HL-60 (cell line): ENCODE results near the gene WIZ.

ENCODE experiments used
- DNase-seq, 2 experiments: peaks; one replicate each; pipeline ENCODE4 v3.0.0-alpha.2; 2010 to 2020; ENCODE audit warnings: low read depth in 1 of 2, low spot score in 1 of 2
- H3K27ac ChIP-seq: fragments of 250-450 bp; sonication (Bioruptor Pico); replicated peaks from 2 replicates; pipeline ENCODE4 v1.5.1; 2020; ENCODE audit warnings: mild to moderate bottlenecking, moderate library complexity
- H3K27me3 ChIP-seq: fragments of 250-450 bp; sonication (Bioruptor Pico); 2 replicates; pipeline ENCODE4 v1.5.1; 2021; ENCODE audit warnings: mild to moderate bottlenecking, moderate library complexity; ENCODE audit not compliant: insufficient read depth, poor library complexity, severe bottlenecking
- H3K4me3 ChIP-seq: replicated peaks from 2 replicates; pipeline ENCODE4 v1.5.1; 2011; ENCODE audit warnings: mild to moderate bottlenecking, control low read depth, low read length; ENCODE audit not compliant: insufficient read depth
- CTCF ChIP-seq: IDR thresholded peaks from one replicate; pipeline ENCODE4 v1.5.1; 2011; ENCODE audit warnings: low read length, control low read depth, inconsistent platforms; ENCODE audit not compliant: insufficient read depth
- GABPA ChIP-seq: IDR thresholded peaks from 2 replicates; pipeline ENCODE4 v1.6.1; 2012; ENCODE audit warnings: low read depth
- POLR2AphosphoS5 ChIP-seq: IDR thresholded peaks from 2 replicates; pipeline ENCODE4 v1.6.1; 2012; ENCODE audit warnings: low read depth
- REST ChIP-seq: IDR thresholded peaks from 2 replicates; pipeline ENCODE4 v1.6.1; 2012; ENCODE audit warnings: low read depth; ENCODE audit not compliant: insufficient replicate concordance
- SPI1 ChIP-seq: IDR thresholded peaks from 2 replicates; pipeline ENCODE4 v1.6.1; 2012; ENCODE audit warnings: low read depth, mild to moderate bottlenecking, borderline replicate concordance

Gene WIZ

DNA sequence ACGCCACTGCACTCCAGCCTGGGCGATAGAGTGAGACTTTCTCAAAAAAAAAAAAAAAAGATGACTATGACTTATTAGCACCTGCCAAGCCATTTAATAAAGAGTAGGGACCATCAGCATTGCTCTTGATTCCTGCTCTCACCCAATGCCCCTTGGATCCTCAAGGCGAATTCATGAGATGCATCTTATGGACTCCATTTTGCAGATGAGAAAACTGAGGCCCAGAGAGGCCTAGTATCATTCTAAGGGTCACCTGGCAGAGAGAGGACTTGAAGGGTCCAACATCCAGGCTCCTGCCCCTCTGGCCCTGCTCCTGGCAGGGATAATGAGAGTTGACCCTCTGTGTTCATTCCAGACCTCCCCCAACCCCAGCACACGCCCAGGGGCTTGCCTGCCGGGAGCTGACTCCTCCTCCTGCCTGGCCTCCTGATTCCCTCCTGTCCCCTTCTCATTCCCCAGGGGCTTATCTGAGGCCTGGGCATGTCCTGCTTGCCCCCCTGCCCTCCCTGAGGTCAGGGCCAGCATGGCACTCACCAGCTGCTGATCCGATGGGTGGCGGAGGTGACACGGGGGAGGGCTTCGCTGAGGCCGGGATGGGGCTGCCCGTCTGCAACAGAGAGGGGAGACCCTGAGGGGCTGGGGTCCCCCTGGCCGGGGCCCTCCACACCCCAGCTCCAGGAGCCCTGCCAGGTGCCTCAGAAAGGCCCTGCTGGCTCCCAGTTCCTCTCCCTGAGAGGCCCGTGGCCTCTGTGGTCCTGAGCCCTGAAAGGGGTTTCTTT, 7.4 kb downstream of the WIZ start:
- no peak overlapping the region for H3K4me3 ChIP-seq
- DNase-seq, result no peak
- H3K27me3 ChIP-seq, result no peaks in the 10 kb centered on the region
- H3K27ac ChIP-seq, result no peak overlapping the region
- TF ChIP-seq SPI1, result no peak
- TF ChIP-seq REST, result no peak
- no peak for TF ChIP-seq POLR2AphosphoS5
- no peak for TF ChIP-seq CTCF
- no peak for TF ChIP-seq GABPA

- DNase-seq, result peak in 1 of 2 experiments; percentile 72
- TF ChIP-seq POLR2AphosphoS5 (no peak), CTCF (no peak), GABPA (no peak), REST (no peak), SPI1 (no peak)
These were observed 8.4 kb downstream of the WIZ start for GRCh38 chr19:15441317-15441716.

GRCh38 chr19:15439821-15440641, 9.7 kb downstream of the WIZ start:
- no peak overlapping the region for H3K4me3 ChIP-seq
- no peak for DNase-seq
- TF ChIP-seq CTCF, result no peak
- no peak for TF ChIP-seq REST
- no peak for TF ChIP-seq POLR2AphosphoS5
- no peak for TF ChIP-seq GABPA
- TF ChIP-seq SPI1, result no peak
- no peak overlapping the region for H3K27ac ChIP-seq
- H3K27me3 ChIP-seq, result no peaks in the 10 kb centered on the region

More at GRCh38 chr19:15441317-15441716, 8.4 kb downstream of the WIZ start:
- Histone ChIP-seq H3K27me3 (no peaks in the 10 kb centered on the region), H3K27ac (no peak overlapping the region), H3K4me3 (no peak overlapping the region)
